ENCODE measurements around the gene KRTAP5-1.

The KRTAP5-1 gene

DNA sequence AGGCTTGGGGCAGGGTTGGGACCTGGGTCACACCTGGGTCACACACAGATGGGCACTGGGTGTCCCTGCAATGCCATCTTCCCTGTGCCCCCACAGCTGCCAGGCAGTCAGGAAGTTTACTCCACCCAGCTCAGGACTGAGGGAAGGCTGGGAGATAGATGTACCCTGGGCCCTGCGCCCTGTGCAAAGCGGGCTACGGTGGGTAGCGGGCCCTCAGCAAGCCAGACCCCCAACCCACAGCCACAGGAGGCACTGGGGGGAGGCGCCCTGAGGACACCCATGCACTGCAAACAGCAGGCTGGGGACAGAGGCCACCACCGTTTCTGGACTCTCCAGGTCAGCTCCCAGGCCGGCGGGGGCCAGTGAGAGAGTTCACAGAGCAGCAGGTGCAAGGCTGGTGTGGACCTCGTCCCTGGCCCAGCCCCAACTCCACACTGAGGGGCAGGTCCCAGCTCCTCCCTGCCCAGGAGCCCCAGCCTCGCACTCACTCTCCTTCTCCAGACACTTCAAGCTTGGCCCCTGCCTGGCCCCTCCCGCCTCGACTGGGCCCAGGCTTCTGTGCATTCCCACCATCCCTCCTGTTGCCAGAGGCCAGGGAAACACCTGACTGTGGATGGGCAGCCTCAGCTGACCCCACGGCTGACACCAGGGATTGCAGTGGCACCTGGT is 17.9 kb downstream of the KRTAP5-1 start:
- WGBS, 2 experiments = 87% methylated on average over 13 of the region's 13 CpGs
- no peak overlapping the region for H3K27ac ChIP-seq (ENCODE audit: insufficient read depth, low read depth, low read length, poor library complexity, severe bottlenecking)
- H3K4me1 ChIP-seq (ENCODE audit: control insufficient read depth, insufficient read depth, low read length) = peaks cover 12% of the 10 kb centered on the region
- no peaks in the 10 kb centered on the region for H3K9me3 ChIP-seq (ENCODE audit: control insufficient read depth, low read length)
- peaks cover 34% of the 10 kb centered on the region for H3K27me3 ChIP-seq (ENCODE audit: control insufficient read depth, insufficient read depth, low read length, poor library complexity, severe bottlenecking)
- no peaks in the 10 kb centered on the region for H3K36me3 ChIP-seq (ENCODE audit: control insufficient read depth, insufficient read depth, low read length)
- H3K4me3 ChIP-seq (ENCODE audit: insufficient read depth, low read depth, low read length) = no peak overlapping the region

DNA sequence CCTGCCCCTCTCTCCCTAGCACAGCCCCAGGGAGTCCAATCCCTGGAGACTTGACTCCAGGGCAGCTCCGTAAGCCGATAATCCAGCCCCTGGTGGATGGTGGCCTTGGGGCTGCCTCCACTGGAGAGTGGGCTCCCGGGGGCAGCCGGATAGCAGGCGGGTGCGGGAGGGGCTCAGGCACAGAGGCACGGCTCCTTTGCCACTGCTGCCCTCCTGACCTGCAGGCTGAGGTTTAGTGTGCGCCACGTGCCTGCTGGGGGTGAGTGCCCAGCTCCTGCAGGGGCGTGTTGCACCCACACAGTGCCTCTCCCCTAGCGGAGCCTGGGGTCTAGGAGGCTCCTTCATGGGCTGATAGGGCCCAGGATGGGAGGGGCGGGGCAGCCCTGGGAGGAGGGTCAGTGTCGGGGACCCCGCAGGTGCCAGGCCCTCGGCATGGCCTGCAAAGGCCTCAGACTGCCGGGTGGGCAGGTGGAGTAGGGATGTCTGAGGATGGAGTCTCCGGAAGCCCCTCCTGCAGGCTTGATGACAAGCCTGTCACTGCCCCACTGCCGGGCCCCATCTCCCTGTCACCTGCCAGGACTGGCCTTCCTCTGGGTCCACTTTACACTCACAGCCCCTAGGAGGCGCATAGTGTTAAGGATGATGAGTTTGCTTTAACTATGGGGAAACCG is 18.6 kb downstream of the KRTAP5-1 start:
- Histone ChIP-seq H3K4me3 (ENCODE audit: insufficient read depth, low read depth, low read length) (no peak overlapping the region), H3K9me3 (ENCODE audit: control insufficient read depth, low read length) (no peaks in the 10 kb centered on the region), H3K4me1 (ENCODE audit: control insufficient read depth, insufficient read depth, low read length) (peaks cover 12% of the 10 kb centered on the region), H3K27me3 (ENCODE audit: control insufficient read depth, insufficient read depth, low read length, poor library complexity, severe bottlenecking) (peaks cover 31% of the 10 kb centered on the region), H3K27ac (ENCODE audit: insufficient read depth, low read depth, low read length, poor library complexity, severe bottlenecking) (no peak overlapping the region), H3K36me3 (ENCODE audit: control insufficient read depth, insufficient read depth, low read length) (no peaks in the 10 kb centered on the region)
- 89 to 94% methylated on average over 20 of the region's 20 CpGs for WGBS, 2 experiments

- Histone ChIP-seq H3K4me1 (ENCODE audit: control insufficient read depth, insufficient read depth, low read length) (peaks cover 12% of the 10 kb centered on the region), H3K4me3 (ENCODE audit: insufficient read depth, low read depth, low read length) (no peak overlapping the region), H3K36me3 (ENCODE audit: control insufficient read depth, insufficient read depth, low read length) (no peaks in the 10 kb centered on the region), H3K27ac (ENCODE audit: insufficient read depth, low read depth, low read length, poor library complexity, severe bottlenecking) (no peak overlapping the region), H3K9me3 (ENCODE audit: control insufficient read depth, low read length) (no peaks in the 10 kb centered on the region), H3K27me3 (ENCODE audit: control insufficient read depth, insufficient read depth, low read length, poor library complexity, severe bottlenecking) (peaks cover 25% of the 10 kb centered on the region)
- 91 to 92% methylated on average over 5 of the region's 5 CpGs for WGBS, 2 experiments
Observed at GRCh38 chr11:1565904-1566247, 19.2 kb downstream of the KRTAP5-1 start.

- H3K9me3 ChIP-seq (ENCODE audit: control insufficient read depth, low read length) = no peaks in the 10 kb centered on the region
- H3K36me3 ChIP-seq (ENCODE audit: control insufficient read depth, insufficient read depth, low read length) = no peaks in the 10 kb centered on the region
- WGBS, 2 experiments = 92 to 93% methylated on average over 28 of the region's 28 CpGs
- H3K4me3 ChIP-seq (ENCODE audit: insufficient read depth, low read depth, low read length) = no peak overlapping the region
- peaks cover 12% of the 10 kb centered on the region for H3K4me1 ChIP-seq (ENCODE audit: control insufficient read depth, insufficient read depth, low read length)
- peaks cover 20% of the 10 kb centered on the region for H3K27me3 ChIP-seq (ENCODE audit: control insufficient read depth, insufficient read depth, low read length, poor library complexity, severe bottlenecking)
- no peak overlapping the region for H3K27ac ChIP-seq (ENCODE audit: insufficient read depth, low read depth, low read length, poor library complexity, severe bottlenecking)
Observed at GRCh38 chr11:1565173-1565903, 19.7 kb downstream of the KRTAP5-1 start.

- 36 to 38% methylated on average over 16 of the region's 16 CpGs for WGBS, 2 experiments
- Histone ChIP-seq H3K36me3 (ENCODE audit: control insufficient read depth, insufficient read depth, low read length) (no peaks in the 10 kb centered on the region), H3K4me1 (ENCODE audit: control insufficient read depth, insufficient read depth, low read length) (peaks cover 12% of the 10 kb centered on the region), H3K4me3 (ENCODE audit: insufficient read depth, low read depth, low read length) (no peak overlapping the region), H3K27ac (ENCODE audit: insufficient read depth, low read depth, low read length, poor library complexity, severe bottlenecking) (no peak overlapping the region), H3K27me3 (ENCODE audit: control insufficient read depth, insufficient read depth, low read length, poor library complexity, severe bottlenecking) (peaks cover 13% of the 10 kb centered on the region), H3K9me3 (ENCODE audit: control insufficient read depth, low read length) (no peaks in the 10 kb centered on the region)
Observed at GRCh38 chr11:1564535-1565172, 20.4 kb downstream of the KRTAP5-1 start.

DNA sequence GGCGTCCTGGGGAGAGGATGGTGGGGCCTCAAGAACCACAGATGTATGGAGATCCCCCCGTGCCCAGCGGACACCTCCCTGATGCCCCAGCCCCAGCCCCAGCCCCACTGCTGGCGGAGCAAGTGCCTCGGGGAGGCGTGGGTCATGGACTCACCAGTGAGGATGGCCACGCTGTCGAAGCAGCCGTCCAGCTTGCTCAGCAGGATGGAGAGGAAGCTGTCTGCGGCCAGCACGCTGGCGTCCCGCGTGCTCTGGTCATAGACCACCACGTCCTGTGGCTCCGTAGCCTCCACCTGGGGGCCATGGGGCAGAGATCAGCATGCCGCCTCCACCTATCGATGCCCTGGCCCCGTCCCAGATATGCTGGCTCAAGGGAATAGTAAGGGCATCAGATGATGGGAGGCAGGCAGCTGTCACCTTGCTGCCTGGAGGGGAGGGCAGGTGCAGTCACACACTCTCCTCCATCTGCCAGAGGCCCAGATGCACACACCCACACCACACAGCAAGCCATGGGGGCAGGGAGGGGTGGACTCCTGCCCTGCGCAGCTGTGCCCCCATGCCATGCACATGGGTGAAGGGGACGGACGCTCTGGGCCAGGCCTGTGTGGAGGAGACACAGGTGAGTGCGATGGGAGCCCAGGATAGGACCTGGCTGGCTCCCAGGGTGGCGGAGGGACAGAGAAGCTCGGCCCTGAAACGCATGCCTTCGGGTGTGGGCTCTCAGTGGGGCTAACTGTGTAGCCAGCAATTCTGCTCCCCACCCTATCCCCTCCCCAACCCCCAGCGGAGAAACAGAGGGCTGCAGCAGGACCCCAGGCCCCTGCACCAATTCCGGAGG is 21.2 kb downstream of the KRTAP5-1 start:
- Histone ChIP-seq H3K27ac (ENCODE audit: insufficient read depth, low read depth, low read length, poor library complexity, severe bottlenecking) (no peak overlapping the region), H3K4me1 (ENCODE audit: control insufficient read depth, insufficient read depth, low read length) (peaks cover 16% of the 10 kb centered on the region), H3K4me3 (ENCODE audit: insufficient read depth, low read depth, low read length) (no peak overlapping the region), H3K27me3 (ENCODE audit: control insufficient read depth, insufficient read depth, low read length, poor library complexity, severe bottlenecking) (peaks cover 6% of the 10 kb centered on the region), H3K36me3 (ENCODE audit: control insufficient read depth, insufficient read depth, low read length) (no peaks in the 10 kb centered on the region), H3K9me3 (ENCODE audit: control insufficient read depth, low read length) (no peaks in the 10 kb centered on the region)
- WGBS, 2 experiments = 82 to 83% methylated on average over 29 of the region's 29 CpGs

DNA sequence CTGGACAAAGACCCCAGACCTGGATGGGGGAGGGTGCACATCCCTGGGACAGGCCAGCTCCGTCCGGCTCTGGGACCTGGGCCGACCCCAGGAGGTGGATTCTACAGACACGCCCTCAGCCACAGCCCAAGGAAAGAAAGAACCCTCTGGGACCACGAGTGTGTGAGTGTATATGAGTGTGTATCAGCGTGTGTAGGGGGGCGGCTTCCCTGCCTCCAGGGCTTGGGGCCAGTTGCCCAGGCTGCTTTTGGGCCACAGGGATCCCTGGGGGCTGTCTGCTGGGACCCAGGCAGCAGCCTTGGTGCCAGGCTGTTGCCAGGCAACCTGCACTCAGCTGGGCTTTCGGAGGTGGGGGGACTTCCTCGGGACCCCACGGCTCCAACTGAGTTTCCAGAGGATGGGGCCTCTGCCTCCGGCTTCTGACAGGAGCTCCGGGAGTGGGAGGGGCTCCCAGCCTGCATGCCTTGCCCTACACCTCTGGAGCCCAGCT is 21.9 kb downstream of the KRTAP5-1 start:
- no peaks in the 10 kb centered on the region for H3K36me3 ChIP-seq (ENCODE audit: control insufficient read depth, insufficient read depth, low read length)
- H3K4me3 ChIP-seq (ENCODE audit: insufficient read depth, low read depth, low read length) = no peak overlapping the region
- no peak overlapping the region for H3K27ac ChIP-seq (ENCODE audit: insufficient read depth, low read depth, low read length, poor library complexity, severe bottlenecking)
- WGBS, 2 experiments = 86 to 89% methylated on average over 12 of the region's 12 CpGs
- no peaks in the 10 kb centered on the region for H3K9me3 ChIP-seq (ENCODE audit: control insufficient read depth, low read length)
- peaks cover 18% of the 10 kb centered on the region for H3K4me1 ChIP-seq (ENCODE audit: control insufficient read depth, insufficient read depth, low read length)
- peaks cover 8% of the 10 kb centered on the region for H3K27me3 ChIP-seq (ENCODE audit: control insufficient read depth, insufficient read depth, low read length, poor library complexity, severe bottlenecking)

DNA sequence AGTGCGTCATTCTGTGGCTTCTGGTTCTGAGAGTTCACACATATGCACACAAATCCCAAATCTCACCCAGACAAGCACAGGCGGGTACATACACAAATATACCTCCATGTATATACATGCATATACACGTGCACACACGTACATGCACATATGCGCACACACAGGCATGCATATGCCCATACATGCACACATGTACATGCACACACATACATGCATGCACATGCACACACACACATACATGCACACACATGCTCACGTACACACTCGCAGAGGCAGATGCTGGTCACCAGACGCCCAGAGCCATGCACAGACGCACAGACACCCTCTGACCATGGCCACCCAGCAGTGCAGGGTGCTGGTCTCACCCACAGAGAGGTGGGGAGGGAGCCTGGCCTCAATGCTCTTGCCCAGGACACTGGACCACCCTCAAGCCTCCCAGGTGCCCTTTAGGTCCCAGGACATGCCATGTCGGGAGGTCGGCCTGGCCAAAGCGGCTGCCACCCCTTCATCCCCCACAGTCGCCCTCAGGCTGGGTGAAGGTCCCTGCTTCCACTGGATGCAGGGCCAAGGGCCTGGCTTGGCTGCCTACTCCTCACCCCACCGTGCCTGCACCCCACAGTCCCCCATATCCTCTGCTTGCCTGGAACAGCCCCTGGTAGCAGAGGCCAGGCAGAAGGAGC is 22.5 kb downstream of the KRTAP5-1 start:
- H3K27ac ChIP-seq (ENCODE audit: insufficient read depth, low read depth, low read length, poor library complexity, severe bottlenecking) = no peak overlapping the region
- H3K4me3 ChIP-seq (ENCODE audit: insufficient read depth, low read depth, low read length) = no peak overlapping the region
- H3K36me3 ChIP-seq (ENCODE audit: control insufficient read depth, insufficient read depth, low read length) = no peaks in the 10 kb centered on the region
- H3K9me3 ChIP-seq (ENCODE audit: control insufficient read depth, low read length) = no peaks in the 10 kb centered on the region
- WGBS, 2 experiments = 91 to 94% methylated on average over 14 of the region's 14 CpGs
- peaks cover 12% of the 10 kb centered on the region for H3K27me3 ChIP-seq (ENCODE audit: control insufficient read depth, insufficient read depth, low read length, poor library complexity, severe bottlenecking)
- peaks cover 18% of the 10 kb centered on the region for H3K4me1 ChIP-seq (ENCODE audit: control insufficient read depth, insufficient read depth, low read length)

GRCh38 chr11:1561955-1562354 is 23.1 kb downstream of the KRTAP5-1 start:
- H3K36me3 ChIP-seq (ENCODE audit: control insufficient read depth, insufficient read depth, low read length) = no peaks in the 10 kb centered on the region
- 89 to 93% methylated on average over 5 of the region's 5 CpGs for WGBS, 2 experiments
- no peak overlapping the region for H3K27ac ChIP-seq (ENCODE audit: insufficient read depth, low read depth, low read length, poor library complexity, severe bottlenecking)
- no peaks in the 10 kb centered on the region for H3K9me3 ChIP-seq (ENCODE audit: control insufficient read depth, low read length)
- peaks cover 18% of the 10 kb centered on the region for H3K4me1 ChIP-seq (ENCODE audit: control insufficient read depth, insufficient read depth, low read length)
- H3K27me3 ChIP-seq (ENCODE audit: control insufficient read depth, insufficient read depth, low read length, poor library complexity, severe bottlenecking) = peaks cover 18% of the 10 kb centered on the region
- H3K4me3 ChIP-seq (ENCODE audit: insufficient read depth, low read depth, low read length) = no peak overlapping the region
